AG08396 (cell line): ENCODE results near the gene LCE5A.
"Not testable (repeated sequence)": the region's sequence is repeated elsewhere in the genome, so short reads cannot be mapped to it uniquely, and the experiment has no call there.

Experiments used
- DNase-seq: peaks from one replicate; pipeline ENCODE4 v3.0.0; 2012; ENCODE audit warnings: low spot score, mixed read lengths

The LCE5A gene, protein sequence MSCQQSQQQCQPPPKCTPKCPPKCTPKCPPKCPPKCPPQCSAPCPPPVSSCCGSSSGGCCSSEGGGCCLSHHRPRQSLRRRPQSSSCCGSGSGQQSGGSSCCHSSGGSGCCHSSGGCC

GRCh38 chr1:152510503-152510902, at the start of gene LCE5A:
Gene LCE5A, plus strand, starts transcription at chr1:152510803. Its CDS starts 732 bp downstream, at chr1:152511535.
- DNase-seq: no peak

- DNase-seq: peak; percentile 43
Measured at GRCh38 chr1:152461544-152461943, 49.1 kb upstream of the LCE5A start.

DNA sequence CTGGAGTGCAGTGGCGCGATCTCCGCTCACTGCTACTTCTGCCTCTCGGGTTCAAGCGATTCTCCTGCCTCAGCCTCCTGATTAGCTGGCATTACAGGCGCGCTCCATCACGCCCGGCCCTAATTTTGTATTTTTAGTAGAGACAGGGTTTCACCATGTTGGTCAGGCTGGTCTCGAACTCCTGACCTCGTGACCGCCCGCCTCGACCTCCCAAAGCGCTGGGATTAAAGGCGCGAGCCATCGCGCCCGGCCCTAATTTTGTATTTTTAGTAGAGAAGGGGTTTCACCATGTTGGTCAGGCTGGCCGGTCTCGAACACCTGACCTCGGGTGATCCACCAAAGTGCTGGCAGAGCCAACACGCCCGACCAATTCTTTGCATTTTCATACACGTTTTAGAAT, 48.0 kb upstream of the LCE5A start:
- DNase-seq: no peak

GRCh38 chr1:152466217-152466616, 44.4 kb upstream of the LCE5A start:
- DNase-seq: no peak

GRCh38 chr1:152473887-152474537, 36.6 kb upstream of the LCE5A start:
- DNase-seq: no peak

- peak; percentile 55 for DNase-seq
Measured at GRCh38 chr1:152479792-152480595, 30.6 kb upstream of the LCE5A start.

DNA sequence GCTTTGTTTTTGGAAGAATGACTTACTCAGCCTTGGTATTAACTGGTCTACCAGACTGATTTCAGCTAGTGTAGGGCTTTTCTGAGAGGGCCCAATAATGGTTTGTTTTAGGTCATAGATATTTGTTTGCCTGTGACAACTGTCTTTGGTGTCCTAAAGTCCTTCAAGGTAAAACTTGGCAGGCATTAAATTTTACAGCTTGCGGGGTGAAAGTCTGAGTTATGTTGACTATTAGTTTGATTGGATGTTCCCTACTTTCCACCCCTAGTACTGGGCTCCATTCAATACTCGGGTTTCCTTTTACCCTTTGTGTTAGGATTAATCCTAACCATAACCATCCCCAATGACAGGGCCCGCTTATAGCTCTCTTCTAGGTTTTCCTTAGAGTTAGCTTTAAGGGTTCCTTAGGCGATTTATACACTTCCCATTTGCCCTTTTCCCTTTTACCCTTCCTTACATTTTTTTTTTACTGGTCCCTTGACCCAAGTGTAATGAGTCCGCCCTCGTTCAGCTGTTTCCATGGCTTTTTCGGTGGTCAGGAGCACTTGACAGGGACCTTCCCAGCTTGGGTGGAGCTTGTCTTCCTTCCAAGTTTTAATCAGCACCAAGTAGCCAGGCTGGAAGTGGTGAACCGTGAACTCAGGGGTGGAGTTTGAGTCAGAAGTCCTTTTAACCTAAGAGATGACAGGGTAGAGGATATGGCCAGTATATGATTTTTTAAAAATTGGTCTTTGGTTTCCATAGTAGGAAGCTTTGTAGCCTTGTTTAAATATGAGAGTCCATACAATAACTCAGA, 28.5 kb upstream of the LCE5A start:
- DNase-seq: no peak

DNA sequence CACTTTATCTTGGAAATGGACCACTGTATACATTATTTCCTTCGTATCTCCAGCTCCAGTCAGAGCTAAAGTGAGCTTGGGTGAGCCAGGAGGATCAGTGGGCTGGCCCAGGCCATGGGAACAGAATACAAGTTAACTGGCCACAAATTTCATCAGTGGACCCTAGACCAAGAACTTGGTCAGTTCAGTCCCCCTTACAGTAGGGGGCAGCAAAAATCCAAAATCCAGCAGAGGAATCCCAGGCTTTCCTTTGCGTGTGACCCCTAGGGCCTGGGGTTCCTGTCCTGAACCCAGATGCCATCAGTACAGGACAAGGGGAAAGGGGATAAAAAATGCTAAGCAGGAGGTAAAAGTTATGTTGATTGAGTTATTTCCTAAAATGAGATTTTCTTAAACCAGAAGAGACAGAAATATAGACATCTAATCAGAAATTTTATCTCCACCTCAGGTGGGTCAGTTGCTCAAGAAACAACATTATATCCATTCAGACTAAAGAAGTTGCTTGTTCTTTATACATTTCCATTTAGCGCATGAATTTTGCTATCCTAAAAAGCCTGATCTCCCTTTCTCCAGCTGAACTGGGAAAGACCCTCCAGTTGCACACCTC, 24.1 kb upstream of the LCE5A start:
- DNase-seq: peak; percentile 34

GRCh38 chr1:152487871-152488270, 22.7 kb upstream of the LCE5A start:
- no peak for DNase-seq

GRCh38 chr1:152491537-152491936, 19.1 kb upstream of the LCE5A start:
- not testable (repeated sequence) for DNase-seq

- DNase-seq: peak; percentile 55
Measured at GRCh38 chr1:152495066-152495675, 15.4 kb upstream of the LCE5A start.

- peak; percentile 26 for DNase-seq
Measured at GRCh38 chr1:152497273-152497672, 13.3 kb upstream of the LCE5A start.

GRCh38 chr1:152501704-152502103, 8.9 kb upstream of the LCE5A start:
- DNase-seq: no peak

DNA sequence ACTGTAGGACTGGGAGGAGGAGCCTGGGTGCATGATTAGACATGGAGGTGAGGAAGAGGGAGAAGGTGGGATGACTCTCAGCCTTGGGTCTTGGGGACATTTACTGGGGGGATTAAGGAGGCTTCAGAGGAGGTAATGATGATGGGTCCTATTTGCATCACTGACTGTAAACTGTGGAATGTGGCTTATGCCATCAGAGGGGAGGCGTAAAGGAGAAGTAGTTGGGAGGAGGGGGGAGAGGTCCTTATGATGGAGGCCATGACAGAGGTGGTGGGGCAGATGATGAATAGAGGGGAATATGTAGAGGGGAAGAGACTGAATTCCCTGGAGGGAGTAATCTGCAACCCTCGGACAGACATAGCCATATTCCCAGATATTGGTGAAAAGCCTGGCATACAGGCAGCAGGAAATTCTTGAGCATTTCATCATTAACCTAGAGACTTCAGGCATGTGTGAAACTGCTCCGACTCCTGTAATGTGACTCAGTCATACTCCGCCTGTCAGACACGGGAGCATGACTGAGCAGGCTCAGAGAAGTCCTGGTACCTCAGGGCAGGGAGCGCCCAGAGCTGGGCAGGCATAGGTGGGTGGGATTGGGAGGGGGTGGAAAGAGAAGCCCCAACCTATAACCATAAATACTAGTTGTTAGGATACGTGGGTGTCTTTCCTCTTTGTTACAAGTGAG, 8.0 kb upstream of the LCE5A start:
- DNase-seq: peak; percentile 39

DNA sequence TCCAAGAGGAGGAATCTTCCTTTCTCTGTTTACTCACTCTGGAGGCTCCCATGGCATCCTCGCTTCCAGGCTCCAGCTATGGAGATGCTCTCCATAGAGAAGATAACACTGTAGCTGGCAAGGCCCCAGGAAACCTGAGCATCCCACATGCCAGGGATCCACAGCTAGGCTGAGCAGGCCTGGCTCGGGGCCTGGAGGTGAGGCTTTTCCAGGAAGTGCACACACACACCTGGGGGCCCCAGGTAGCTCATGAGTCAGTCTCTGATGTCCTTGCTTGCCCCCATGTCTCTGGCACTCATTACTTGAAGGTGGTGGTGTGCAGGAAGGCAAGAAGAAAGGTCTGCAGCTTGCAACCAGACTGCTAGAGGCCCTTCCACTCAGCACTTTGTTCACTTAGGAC, 5.5 kb upstream of the LCE5A start:
- DNase-seq: no peak

DNA sequence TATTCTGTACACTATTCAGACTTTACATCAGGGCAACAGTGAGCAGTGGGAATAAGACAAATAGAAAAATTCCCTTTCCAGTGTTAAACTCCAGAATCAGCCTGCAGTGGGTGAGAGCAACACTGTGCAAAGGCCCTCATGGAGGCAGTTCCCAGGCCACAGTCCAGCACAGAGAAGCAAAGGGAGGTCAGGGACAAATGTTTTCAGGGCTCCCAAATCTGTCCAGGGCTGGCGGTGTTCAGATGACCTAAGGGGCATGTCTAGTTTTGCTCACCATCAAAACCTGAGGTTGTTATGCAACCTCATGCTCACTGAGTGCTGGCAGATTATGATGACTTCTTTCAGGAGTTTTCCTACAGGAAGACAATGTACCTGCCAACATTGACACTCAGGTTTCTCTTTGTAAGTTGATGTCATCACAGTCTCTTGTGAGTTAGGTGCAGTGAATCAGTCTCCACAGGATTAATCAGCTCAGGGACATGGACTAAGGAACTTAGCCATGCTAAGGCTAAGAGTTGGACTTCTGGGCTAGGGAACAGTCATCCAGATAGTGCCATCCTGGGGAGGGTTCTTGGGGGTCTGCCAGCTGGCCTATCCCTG, 3.6 kb upstream of the LCE5A start:
- DNase-seq: no peak

GRCh38 chr1:152511596-152511995, 993 bp downstream of the LCE5A start:
- no peak for DNase-seq

DNA sequence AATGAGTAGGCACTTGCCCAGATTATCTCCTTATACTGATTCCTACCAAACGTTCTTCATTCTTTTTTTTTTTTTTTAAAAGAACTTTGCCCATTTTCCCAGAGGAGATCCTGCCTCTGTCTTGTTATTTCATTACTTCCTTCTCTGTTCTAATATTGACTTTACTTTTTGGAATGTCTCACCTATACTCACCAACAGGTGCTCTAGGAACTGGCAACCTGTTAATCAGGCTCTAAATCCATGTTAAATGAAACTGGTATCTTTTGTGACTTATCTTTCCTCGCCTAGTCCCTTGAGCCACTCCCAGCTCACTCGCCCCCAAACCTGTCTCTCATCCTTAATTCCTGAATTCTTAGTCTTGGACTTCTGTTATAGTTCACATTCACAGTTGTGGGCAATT, 2.5 kb downstream of the LCE5A start:
- DNase-seq: no peak

DNA sequence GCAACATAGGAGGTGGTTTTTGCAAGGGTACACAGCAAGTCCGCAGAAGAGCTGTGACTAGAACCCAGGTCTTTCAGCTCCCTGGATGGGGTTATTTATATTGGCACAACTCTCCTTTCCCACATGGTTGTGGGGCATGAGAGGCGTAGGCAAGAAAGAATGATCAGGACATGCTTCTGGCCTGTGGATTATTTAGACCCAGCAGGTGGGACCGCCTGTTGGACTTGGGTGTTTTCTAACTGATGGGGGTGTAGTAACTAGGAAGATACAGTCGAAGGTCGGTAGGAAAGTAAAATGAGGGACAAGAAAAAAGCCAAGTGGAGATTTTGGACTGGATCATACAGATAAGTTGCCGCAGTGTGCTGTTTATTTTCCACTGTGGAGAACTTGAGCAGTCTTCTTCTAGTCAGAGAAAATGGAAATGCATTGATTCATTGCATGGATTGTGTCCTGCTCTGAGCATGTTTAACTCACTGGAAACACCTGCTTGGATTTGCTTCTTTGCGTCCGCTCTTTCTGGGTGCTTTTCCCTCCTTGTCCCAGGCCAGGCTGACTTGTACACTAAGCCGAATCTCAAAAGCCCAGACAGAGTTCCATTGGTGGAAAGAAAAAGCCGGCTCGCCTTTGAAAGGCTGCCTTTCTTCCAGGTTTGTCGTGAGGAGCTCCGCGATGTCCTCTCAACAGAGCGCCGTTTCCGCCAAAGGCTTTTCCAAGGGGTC, 4.3 kb downstream of the LCE5A start:
- peak; percentile 27 for DNase-seq

DNA sequence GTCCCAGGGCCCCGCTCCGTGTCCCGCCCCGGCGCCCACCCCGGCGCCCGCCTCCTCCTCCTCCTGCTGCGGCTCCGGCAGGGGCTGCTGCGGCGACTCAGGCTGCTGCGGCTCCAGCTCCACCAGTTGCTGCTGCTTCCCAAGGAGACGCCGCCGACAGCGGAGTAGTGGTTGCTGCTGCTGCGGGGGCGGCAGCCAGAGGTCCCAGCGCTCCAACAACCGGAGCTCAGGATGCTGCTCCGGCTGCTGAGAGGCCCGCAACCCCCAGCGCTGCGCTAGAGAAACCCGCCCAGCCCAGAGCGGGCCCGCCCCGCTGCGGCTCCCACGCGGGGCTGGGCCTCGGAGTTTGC, 4.8 kb downstream of the LCE5A start:
- peak; percentile 64 for DNase-seq
